ENCODE results near the gene ZMIZ1. TPM values are rescaled to one million over a fixed set of nuclear protein-coding genes. Genes with fewer than 3 reads are reported as not detected.
"Not testable (repeated sequence)": the region's sequence is repeated elsewhere in the genome, so short reads cannot be mapped to it uniquely, and the experiment has no call there.

ZMIZ1 gene
- total RNA-seq, 1 donor from 2014 or later, result 173 TPM

GRCh38 chr10:79329529-79329928 is 260.8 kb downstream of the ZMIZ1 start:
- no peak for DNase-seq (ENCODE audit: low spot score in 2 of 2, unreplicated experiment in 2 of 2)
- Mint-ChIP-seq H3K36me3 (no peaks in the 10 kb centered on the region), H3K4me1 (no peaks in the 10 kb centered on the region), H3K27ac (no peak overlapping the region), H3K27me3 (ENCODE audit: low read depth) (no peaks in the 10 kb centered on the region), H3K4me3 (no peak overlapping the region), H3K9me3 (peaks cover 4% of the 10 kb centered on the region)
- no peak for TF ChIP-seq CTCF (IDR thresholded peaks at IDR 0.05; ENCODE audit: unreplicated experiment)

DNA sequence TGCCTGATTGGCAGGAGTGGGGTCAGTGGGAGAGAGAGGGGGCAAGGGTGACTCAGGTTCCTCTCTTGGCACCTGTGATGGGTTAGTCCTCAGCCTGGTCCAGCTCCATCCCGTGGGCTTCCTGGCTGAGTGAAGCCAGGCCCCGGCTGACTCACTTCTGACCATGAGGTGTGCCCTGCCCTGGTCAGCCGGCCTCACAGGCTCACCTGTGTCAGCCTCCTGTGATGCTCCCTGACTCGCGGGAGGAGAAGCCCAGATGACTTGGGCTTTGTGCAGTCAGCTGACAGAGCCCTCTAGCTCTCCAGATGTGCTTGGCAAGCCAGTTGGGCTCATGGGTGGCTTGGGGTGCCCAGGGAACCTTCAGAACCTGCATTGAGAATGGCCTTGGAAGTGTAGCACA is 262.5 kb downstream of the ZMIZ1 start:
- DNase-seq (ENCODE audit: low spot score in 2 of 2, unreplicated experiment in 2 of 2), result no peak

DNA sequence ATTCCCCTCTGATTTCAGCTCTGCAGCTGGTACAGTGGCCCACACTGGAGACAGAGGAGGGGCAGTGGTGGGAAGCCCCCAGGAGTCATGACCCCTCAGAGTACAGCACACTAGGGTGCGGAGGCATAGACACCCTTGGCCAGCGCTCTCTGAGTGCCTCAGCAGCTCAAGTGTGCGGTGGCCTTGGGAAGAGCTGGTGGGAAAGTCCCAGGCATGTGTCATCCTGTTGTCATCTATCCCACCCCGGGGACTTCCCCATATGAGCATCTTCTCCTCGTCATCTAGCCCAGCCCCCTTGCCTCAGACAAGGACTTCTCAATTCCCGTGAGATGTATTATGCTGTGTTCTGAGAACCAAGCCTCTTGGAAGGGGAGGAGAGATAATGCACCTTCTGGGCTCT is 262.9 kb downstream of the ZMIZ1 start:
- Mint-ChIP-seq H3K9me3 (peaks cover 4% of the 10 kb centered on the region), H3K36me3 (no peaks in the 10 kb centered on the region), H3K27ac (no peak overlapping the region), H3K4me1 (no peaks in the 10 kb centered on the region), H3K27me3 (ENCODE audit: low read depth) (no peaks in the 10 kb centered on the region), H3K4me3 (no peak overlapping the region)
- no peak for DNase-seq (ENCODE audit: low spot score in 2 of 2, unreplicated experiment in 2 of 2)
- no peak for TF ChIP-seq CTCF (IDR thresholded peaks at IDR 0.05; ENCODE audit: unreplicated experiment)

More for the DNA sequence above, 262.5 kb downstream of the ZMIZ1 start:
- H3K27me3 Mint-ChIP-seq (ENCODE audit: low read depth), result no peaks in the 10 kb centered on the region
- no peak for TF ChIP-seq CTCF (IDR thresholded peaks at IDR 0.05; ENCODE audit: unreplicated experiment)
- no peak overlapping the region for H3K4me3 Mint-ChIP-seq
- no peak overlapping the region for H3K27ac Mint-ChIP-seq
- H3K4me1 Mint-ChIP-seq, result no peaks in the 10 kb centered on the region
- no peaks in the 10 kb centered on the region for H3K36me3 Mint-ChIP-seq
- H3K9me3 Mint-ChIP-seq, result peaks cover 4% of the 10 kb centered on the region

- not testable (repeated sequence) for H3K36me3 Mint-ChIP-seq; H3K4me3 Mint-ChIP-seq; DNase-seq (ENCODE audit: low spot score in 2 of 2, unreplicated experiment in 2 of 2); H3K4me1 Mint-ChIP-seq; H3K9me3 Mint-ChIP-seq; H3K27me3 Mint-ChIP-seq (ENCODE audit: low read depth); H3K27ac Mint-ChIP-seq
Measured at GRCh38 chr10:79332610-79333315, 264.0 kb downstream of the ZMIZ1 start.

- Mint-ChIP-seq H3K27me3 (ENCODE audit: low read depth) (no peaks in the 10 kb centered on the region), H3K4me3 (no peak overlapping the region), H3K36me3 (no peaks in the 10 kb centered on the region), H3K9me3 (peaks cover 4% of the 10 kb centered on the region), H3K27ac (no peak overlapping the region), H3K4me1 (no peaks in the 10 kb centered on the region)
- no peak for TF ChIP-seq CTCF (IDR thresholded peaks at IDR 0.05; ENCODE audit: unreplicated experiment)
- DNase-seq (ENCODE audit: low spot score in 2 of 2, unreplicated experiment in 2 of 2), result no peak
Measured at GRCh38 chr10:79333513-79333912, 264.7 kb downstream of the ZMIZ1 start.

- H3K4me3 Mint-ChIP-seq, result no peak overlapping the region
- no peak overlapping the region for H3K27ac Mint-ChIP-seq
- TF ChIP-seq CTCF (IDR thresholded peaks at IDR 0.05; ENCODE audit: unreplicated experiment), result no peak
- peaks cover 4% of the 10 kb centered on the region for H3K9me3 Mint-ChIP-seq
- H3K4me1 Mint-ChIP-seq, result no peaks in the 10 kb centered on the region
- H3K36me3 Mint-ChIP-seq, result no peaks in the 10 kb centered on the region
- H3K27me3 Mint-ChIP-seq (ENCODE audit: low read depth), result no peaks in the 10 kb centered on the region
- DNase-seq (ENCODE audit: low spot score in 2 of 2, unreplicated experiment in 2 of 2), result no peak
Measured at GRCh38 chr10:79334573-79334972, 265.8 kb downstream of the ZMIZ1 start.

Measured in mesothelial cell of epicardium (in vitro differentiated cells).